Activated CD8-positive, alpha-beta memory T cell treated with anti-CD3 and anti-CD28 coated beads, Interleukin-2, amount 50 U/mL, for 48 hours (primary cell): ENCODE data around the gene SAE1.
A peak's percentile ranks its signal among the peaks of the same experiment; 100 is the strongest.
"Not testable (repeated sequence)": the region's sequence is repeated elsewhere in the genome, so short reads cannot be mapped to it uniquely, and the experiment has no call there.

Source experiments
- DNase-seq: peaks from one replicate; pipeline ENCODE4 v3.0.0-alpha.2; 2020

SAE1 gene

GRCh38 chr19:47243364-47243775 lies 112.7 kb downstream of the SAE1 start:
- no peak for DNase-seq

GRCh38 chr19:47243776-47244547 lies 113.3 kb downstream of the SAE1 start:
- DNase-seq = peak; percentile 97

DNA sequence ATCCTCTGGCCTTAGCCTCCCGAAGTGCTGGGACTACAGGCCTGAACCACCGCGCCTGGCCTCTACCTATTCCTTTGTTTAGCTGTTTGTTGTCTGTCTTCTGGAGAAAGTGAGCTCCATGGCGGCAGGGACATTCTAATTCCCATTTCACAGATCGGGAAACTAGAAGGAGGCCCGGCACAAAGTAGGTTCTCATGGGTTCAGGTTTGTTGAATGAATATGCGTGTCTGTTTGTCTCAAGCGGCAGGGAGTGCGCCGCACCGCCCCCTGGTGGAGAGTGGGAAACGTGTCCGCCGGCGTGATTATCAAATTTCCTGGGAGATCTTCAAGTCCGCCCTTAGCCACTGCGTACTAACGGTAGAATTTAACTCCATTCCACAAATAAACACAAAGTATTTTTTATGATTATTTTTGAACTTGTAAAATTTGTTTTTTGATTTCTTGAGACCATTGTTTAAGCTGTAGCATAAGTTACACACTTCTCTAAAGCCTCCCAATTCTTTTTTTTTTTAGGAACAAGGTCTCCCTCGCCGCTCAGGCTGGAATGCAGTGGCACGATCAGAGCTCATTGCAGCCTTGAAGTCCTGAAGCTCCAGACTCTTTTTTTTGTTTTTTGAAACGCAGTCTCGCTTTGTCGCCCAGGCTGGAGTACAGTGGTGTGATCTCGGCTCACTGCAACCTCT lies 116.8 kb downstream of the SAE1 start:
- peak; percentile 97 for DNase-seq

GRCh38 chr19:47253016-47253415 lies 122.4 kb downstream of the SAE1 start:
- not testable (repeated sequence) for DNase-seq

DNA sequence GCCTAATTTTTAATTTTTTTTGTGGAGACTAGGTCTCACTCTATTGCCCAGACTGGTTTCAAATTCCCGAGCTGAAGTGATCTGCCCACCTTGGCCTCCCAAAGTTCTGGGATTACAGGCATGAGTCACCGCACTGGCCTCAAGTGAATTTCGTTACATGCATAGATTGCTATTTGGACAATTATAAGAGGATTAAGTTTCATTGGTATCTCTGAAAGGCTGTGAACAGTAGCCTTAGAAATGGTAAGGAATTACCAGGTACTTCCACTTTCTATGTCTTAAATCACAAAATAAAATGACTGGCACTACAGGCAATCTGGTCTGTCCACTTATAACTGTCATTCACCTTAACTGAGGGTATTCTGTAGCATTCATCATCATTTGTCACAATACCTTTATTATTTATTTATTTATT lies 122.8 kb downstream of the SAE1 start:
- no peak for DNase-seq

DNA sequence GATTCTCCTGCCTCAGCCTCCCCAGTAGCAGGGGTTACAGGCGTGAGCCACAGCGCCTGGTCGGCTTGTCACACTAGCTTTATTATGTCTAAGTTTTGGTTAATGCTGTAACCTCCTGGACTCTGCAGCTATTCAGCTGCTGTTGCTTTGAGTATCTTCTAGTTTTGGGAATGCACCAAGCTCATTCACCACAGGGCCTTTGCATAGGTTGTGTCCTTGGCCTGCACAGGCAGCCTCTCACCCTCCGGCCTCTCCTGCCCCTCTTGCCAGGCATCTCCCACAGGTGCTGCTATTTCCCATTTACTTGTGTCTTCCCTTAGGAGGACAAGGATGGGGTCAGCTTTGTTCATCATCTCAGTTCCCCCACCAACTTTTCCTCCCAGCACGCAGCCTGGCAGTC lies 123.3 kb downstream of the SAE1 start:
- no peak for DNase-seq

GRCh38 chr19:47255879-47256692 lies 125.5 kb downstream of the SAE1 start, which contains the start of gene CCDC9:
Gene CCDC9, plus strand, starts transcription at chr19:47256525. Its CDS starts 1,876 bp downstream, at chr19:47258401.
- DNase-seq = peak; percentile 98

DNA sequence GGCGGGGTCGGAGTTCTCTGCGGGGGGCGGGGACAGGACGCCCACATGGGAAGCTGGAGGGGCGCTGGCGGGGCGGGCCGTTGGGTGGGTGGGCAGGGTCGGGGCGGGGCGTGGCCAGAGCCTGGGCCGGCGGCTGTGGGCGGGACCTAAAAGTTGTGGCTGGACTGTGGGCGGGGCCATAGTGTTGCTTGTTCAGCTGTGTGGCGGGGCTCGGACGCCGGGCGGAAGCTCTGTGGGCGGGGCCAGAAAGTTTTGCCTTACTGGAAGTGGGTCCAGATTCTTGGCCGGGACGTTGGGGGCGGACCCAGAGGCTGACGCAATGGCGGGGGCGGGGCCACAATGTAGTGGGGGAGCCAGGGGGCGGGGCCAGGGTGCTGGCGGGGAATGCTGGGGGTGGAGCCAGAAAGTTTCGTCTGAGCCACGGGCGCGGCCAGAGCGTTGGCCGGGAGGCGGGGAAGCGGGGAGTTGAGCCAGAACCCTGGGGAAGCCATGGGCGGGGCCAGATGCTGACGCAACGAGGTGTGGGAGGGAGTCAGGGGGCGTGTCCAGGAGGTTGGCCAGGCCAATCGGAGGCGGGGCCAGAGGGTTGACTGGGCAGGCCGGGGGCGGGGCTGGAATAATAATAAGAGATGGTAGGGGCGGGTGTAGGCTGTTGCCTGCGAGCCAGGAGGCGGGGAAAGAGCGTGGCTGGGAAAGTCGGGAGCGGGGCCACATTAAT lies 126.2 kb downstream of the SAE1 start:
- DNase-seq = peak; percentile 100

DNA sequence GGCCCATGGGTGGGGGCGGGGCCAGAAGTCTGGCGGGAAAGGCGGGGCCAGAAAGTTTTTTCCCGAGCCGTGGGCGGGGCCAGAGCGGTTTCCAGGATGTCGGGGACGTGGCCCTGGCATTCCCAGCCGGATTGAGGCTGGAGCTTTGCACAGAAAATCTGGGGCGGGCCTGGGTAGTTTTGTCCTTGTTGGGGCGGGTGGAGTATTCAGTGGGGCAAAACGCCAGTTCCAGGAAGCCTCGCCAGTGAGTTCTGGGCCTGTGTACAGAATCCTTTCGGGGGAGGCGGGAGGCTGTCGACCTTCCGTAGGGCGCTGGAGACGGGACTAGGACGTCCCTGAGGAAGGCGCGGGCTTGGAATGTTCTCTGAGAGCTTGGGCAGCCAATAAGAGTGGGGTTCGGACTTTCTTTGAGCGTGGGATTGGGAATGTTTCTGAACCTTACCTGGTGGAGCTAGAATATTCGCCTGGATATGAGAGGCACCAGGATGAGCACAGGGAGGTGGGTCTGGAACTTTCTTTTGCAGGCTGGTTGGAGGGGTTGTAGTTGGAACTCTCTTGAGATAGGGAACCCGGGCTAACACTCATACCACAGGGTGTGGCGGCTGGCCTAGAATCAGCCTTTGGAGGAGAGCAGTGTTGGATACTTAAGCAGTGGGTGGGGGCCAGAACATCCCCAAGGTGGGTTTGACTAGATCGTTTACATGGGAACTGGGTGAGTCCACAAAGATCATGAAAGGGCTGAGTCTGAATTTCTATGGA lies 127.0 kb downstream of the SAE1 start:
- no peak for DNase-seq

GRCh38 chr19:47258434-47258833 lies 127.8 kb downstream of the SAE1 start:
- no peak for DNase-seq

GRCh38 chr19:47258895-47259555 lies 128.4 kb downstream of the SAE1 start:
- DNase-seq = no peak
